Stimulated activated naive CD8-positive, alpha-beta T cell treated with anti-CD3 and anti-CD28 coated beads, Interleukin-15, amount 100 ng/mL, for 72 hours (primary cell): ENCODE results near the gene OSBP.

Experiments used
- ATAC-seq: fragments of 150-1000 bp; cut with Tn5 transposase; 2 replicates; pipeline ENCODE4 v1.10.0; 2021; ENCODE audit warnings: mild to moderate bottlenecking, moderate library complexity
- DNase-seq, 2 donors: peaks; one replicate each; pipeline ENCODE4 v3.0.0; 2021 to 2022
- H3K27ac Mint-ChIP-seq, 2 donors: one replicate each; pipeline ENCODE4 v1.8.0; 2022; ENCODE audit warnings: mild to moderate bottlenecking in 2 of 2, mixed read lengths in 2 of 2, moderate library complexity in 2 of 2
- H3K27me3 Mint-ChIP-seq: one replicate; pipeline ENCODE4 v1.8.0; 2022; ENCODE audit warnings: mixed read lengths
- H3K4me1 Mint-ChIP-seq: one replicate; pipeline ENCODE4 v1.8.0; 2022; ENCODE audit warnings: mild to moderate bottlenecking, mixed read lengths
- H3K4me3 Mint-ChIP-seq, 2 donors: one replicate each; pipeline ENCODE4 v1.8.0; 2022; ENCODE audit warnings: mild to moderate bottlenecking in 2 of 2, mixed read lengths in 2 of 2, moderate library complexity in 1 of 2
- H3K9me3 Mint-ChIP-seq, 2 donors: one replicate each; pipeline ENCODE4 v1.8.0; 2022; ENCODE audit warnings: mixed read lengths in 2 of 2

Gene OSBP

GRCh38 chr11:59615120-59615636, 396 bp downstream of the OSBP start:
- H3K9me3 Mint-ChIP-seq: no peaks in the 10 kb centered on the region
- ATAC-seq (peak; percentile 31), DNase-seq (peak in 1 of 2 donors; percentile 63)
- peak overlapping the region; percentile 95 to 96 for H3K27ac Mint-ChIP-seq
- H3K27me3 Mint-ChIP-seq: no peaks in the 10 kb centered on the region
- peaks cover 49% of the 10 kb centered on the region for H3K4me1 Mint-ChIP-seq
- peak overlapping the region; percentile 92 to 100 for H3K4me3 Mint-ChIP-seq

GRCh38 chr11:59614277-59615119, 1.1 kb downstream of the OSBP start:
- peak overlapping the region; percentile 95 to 96 for H3K27ac Mint-ChIP-seq
- no peaks in the 10 kb centered on the region for H3K9me3 Mint-ChIP-seq
- H3K4me1 Mint-ChIP-seq: peaks cover 49% of the 10 kb centered on the region
- no peak for DNase-seq
- H3K27me3 Mint-ChIP-seq: no peaks in the 10 kb centered on the region
- peak overlapping the region; percentile 92 to 100 for H3K4me3 Mint-ChIP-seq
- no peak for ATAC-seq

GRCh38 chr11:59611570-59612565, 3.7 kb downstream of the OSBP start:
- H3K4me3 Mint-ChIP-seq: no peak overlapping the region
- DNase-seq (no peak), ATAC-seq (no peak)
- H3K9me3 Mint-ChIP-seq: no peaks in the 10 kb centered on the region
- H3K27ac Mint-ChIP-seq: peak overlapping the region in 1 of 2 donors; percentile 70
- H3K27me3 Mint-ChIP-seq: no peaks in the 10 kb centered on the region
- peaks cover 41% of the 10 kb centered on the region for H3K4me1 Mint-ChIP-seq

GRCh38 chr11:59610289-59610688, 5.3 kb downstream of the OSBP start:
- Mint-ChIP-seq H3K9me3 (no peaks in the 10 kb centered on the region), H3K27me3 (no peaks in the 10 kb centered on the region), H3K4me3 (no peak overlapping the region), H3K27ac (no peak overlapping the region), H3K4me1 (peaks cover 47% of the 10 kb centered on the region)
- ATAC-seq (no peak), DNase-seq (peak in 1 of 2 donors; percentile 11)

- H3K27ac Mint-ChIP-seq: no peak overlapping the region
- DNase-seq (no peak), ATAC-seq (no peak)
- no peaks in the 10 kb centered on the region for H3K9me3 Mint-ChIP-seq
- H3K4me3 Mint-ChIP-seq: no peak overlapping the region
- no peaks in the 10 kb centered on the region for H3K27me3 Mint-ChIP-seq
- peaks cover 30% of the 10 kb centered on the region for H3K4me1 Mint-ChIP-seq
Observed at GRCh38 chr11:59607703-59608454, 7.7 kb downstream of the OSBP start.

- Mint-ChIP-seq H3K27ac (no peak overlapping the region), H3K27me3 (no peaks in the 10 kb centered on the region), H3K4me1 (peaks cover 12% of the 10 kb centered on the region), H3K4me3 (no peak overlapping the region), H3K9me3 (no peaks in the 10 kb centered on the region)
- ATAC-seq: no peak
- DNase-seq: no peak
Observed at GRCh38 chr11:59602432-59602831, 13.1 kb downstream of the OSBP start.

- no peak for ATAC-seq
- no peaks in the 10 kb centered on the region for H3K27me3 Mint-ChIP-seq
- H3K27ac Mint-ChIP-seq: no peak overlapping the region
- no peaks in the 10 kb centered on the region for H3K9me3 Mint-ChIP-seq
- no peak for DNase-seq
- peaks cover 12% of the 10 kb centered on the region for H3K4me1 Mint-ChIP-seq
- no peak overlapping the region for H3K4me3 Mint-ChIP-seq
Observed at GRCh38 chr11:59601788-59602187, 13.8 kb downstream of the OSBP start.

- no peak overlapping the region for H3K4me3 Mint-ChIP-seq
- H3K27ac Mint-ChIP-seq: no peak overlapping the region
- ATAC-seq (no peak), DNase-seq (no peak)
- no peaks in the 10 kb centered on the region for H3K9me3 Mint-ChIP-seq
- no peaks in the 10 kb centered on the region for H3K27me3 Mint-ChIP-seq
- H3K4me1 Mint-ChIP-seq: peaks cover 6% of the 10 kb centered on the region
Observed at GRCh38 chr11:59600636-59601035, 14.9 kb downstream of the OSBP start.

- no peaks in the 10 kb centered on the region for H3K9me3 Mint-ChIP-seq
- no peak overlapping the region for H3K27ac Mint-ChIP-seq
Observed at GRCh38 chr11:59600234-59600633, 15.3 kb downstream of the OSBP start.

GRCh38 chr11:59598961-59599360, 16.6 kb downstream of the OSBP start:
- no peak overlapping the region for H3K4me3 Mint-ChIP-seq
- peaks cover 6% of the 10 kb centered on the region for H3K4me1 Mint-ChIP-seq
- no peaks in the 10 kb centered on the region for H3K9me3 Mint-ChIP-seq
- no peak overlapping the region for H3K27ac Mint-ChIP-seq
- no peak for DNase-seq
- no peaks in the 10 kb centered on the region for H3K27me3 Mint-ChIP-seq
- ATAC-seq: no peak

More at GRCh38 chr11:59600234-59600633, 15.3 kb downstream of the OSBP start:
- Mint-ChIP-seq H3K4me3 (no peak overlapping the region), H3K4me1 (peaks cover 6% of the 10 kb centered on the region), H3K27me3 (no peaks in the 10 kb centered on the region)
- no peak for ATAC-seq
- DNase-seq: no peak

- no peak overlapping the region for H3K4me3 Mint-ChIP-seq
- DNase-seq (no peak), ATAC-seq (no peak)
- no peak overlapping the region for H3K27ac Mint-ChIP-seq
- H3K9me3 Mint-ChIP-seq: peaks cover 7 to 10% of the 10 kb centered on the region in 2 donors
- no peaks in the 10 kb centered on the region for H3K4me1 Mint-ChIP-seq
- H3K27me3 Mint-ChIP-seq: no peaks in the 10 kb centered on the region
Observed at GRCh38 chr11:59584294-59584693, 31.3 kb downstream of the OSBP start.

- Mint-ChIP-seq H3K27ac (no peak overlapping the region), H3K4me3 (no peak overlapping the region), H3K27me3 (no peaks in the 10 kb centered on the region), H3K9me3 (peaks cover 7 to 10% of the 10 kb centered on the region in 2 donors), H3K4me1 (no peaks in the 10 kb centered on the region)
- DNase-seq (no peak), ATAC-seq (no peak)
Observed at GRCh38 chr11:59582006-59582405, 33.6 kb downstream of the OSBP start.

GRCh38 chr11:59578369-59578768, 37.2 kb downstream of the OSBP start:
- Mint-ChIP-seq H3K4me1 (no peaks in the 10 kb centered on the region), H3K9me3 (no peaks in the 10 kb centered on the region), H3K4me3 (no peak overlapping the region), H3K27me3 (no peaks in the 10 kb centered on the region), H3K27ac (no peak overlapping the region)
- ATAC-seq (no peak), DNase-seq (no peak)

- no peak overlapping the region for H3K4me3 Mint-ChIP-seq
- H3K4me1 Mint-ChIP-seq: no peaks in the 10 kb centered on the region
- ATAC-seq (no peak), DNase-seq (no peak)
- no peak overlapping the region for H3K27ac Mint-ChIP-seq
- no peaks in the 10 kb centered on the region for H3K27me3 Mint-ChIP-seq
- no peaks in the 10 kb centered on the region for H3K9me3 Mint-ChIP-seq
Observed at GRCh38 chr11:59575505-59575904, 40.1 kb downstream of the OSBP start.

GRCh38 chr11:59574932-59575502, 40.6 kb downstream of the OSBP start:
- Mint-ChIP-seq H3K4me1 (no peaks in the 10 kb centered on the region), H3K27ac (no peak overlapping the region), H3K9me3 (no peaks in the 10 kb centered on the region), H3K27me3 (no peaks in the 10 kb centered on the region), H3K4me3 (no peak overlapping the region)
- DNase-seq (no peak), ATAC-seq (no peak)
